H1 (cell line): Measurements from ENCODE around the gene TEX36. TPM values are rescaled to one million over a fixed set of nuclear protein-coding genes. Genes with fewer than 3 reads are reported as not detected.

Source experiments
- CEBPB ChIP-seq: IDR thresholded peaks from 2 replicates; pipeline ENCODE4 v1.6.1; 2012; ENCODE audit warnings: low read depth, low read length
- CHD7 ChIP-seq: fragments of 300-600 bp; sonication (generic); IDR thresholded peaks from 2 replicates; pipeline ENCODE4 v1.7.1; 2012; ENCODE audit warnings: low read length, moderate library complexity, mild to moderate bottlenecking, inconsistent platforms; ENCODE audit not compliant: insufficient replicate concordance
- CREB1 ChIP-seq: IDR thresholded peaks from 2 replicates; pipeline ENCODE4 v1.6.1; 2012; ENCODE audit warnings: inconsistent platforms
- CTBP2 ChIP-seq: IDR thresholded peaks from 2 replicates; pipeline ENCODE4 v1.7.0; 2011; ENCODE audit warnings: borderline replicate concordance, mild to moderate bottlenecking, moderate library complexity, mixed read lengths, low read length; ENCODE audit not compliant: insufficient read depth, insufficient read length
- HDAC6 ChIP-seq: IDR thresholded peaks from one replicate; pipeline ENCODE4 v1.7.1; 2012; ENCODE audit warnings: low read depth, mild to moderate bottlenecking, inconsistent platforms, low read length, moderate library complexity
- SAP30 ChIP-seq: fragments of 300-600 bp; sonication (generic); IDR thresholded peaks from 2 replicates; pipeline ENCODE4 v1.7.1; 2012; ENCODE audit warnings: low read length, moderate library complexity, mild to moderate bottlenecking, inconsistent platforms; ENCODE audit not compliant: insufficient read depth, insufficient replicate concordance
- TCF12 ChIP-seq: IDR thresholded peaks from 2 replicates; pipeline ENCODE4 v1.6.1; 2011; ENCODE audit warnings: low read depth, mild to moderate bottlenecking, low read length
- polyA plus RNA-seq, 7 experiments: library from polyadenylated mRNA; depleted of rRNA in 3 of 7; stranded (reverse) in 5 of 7; unstranded in 2 of 7; fragments of >200 nt in 5 of 7; fragments of 200-250 nt in 2 of 7; gene quantifications; 1 replicate in 5 of 7; 2 replicates in 1 of 7; 4 replicates in 1 of 7; pipeline versions ENCODE4 v1.2.1 to v1.2.3, GENCODE V29; 2011 to 2013; ENCODE audit warnings: missing spikeins in 2 of 7, mixed read lengths in 2 of 7
- total RNA-seq: library from RNA; stranded (reverse); fragmentation: NEBNext Ultra II Directional; extraction: Animal tissue kit (Norgen Biotek cat#: 25700); gene quantifications from 2 replicates; pipeline ENCODE4 v1.2.1, GENCODE V29; 2021

Gene TEX36
- total and polyA plus RNA-seq, 2 of the 8 experiments (the other 6 are each of a cell fraction or from before 2014, with no cell fraction given): not detected

- TF ChIP-seq CHD7 (no peak), CREB1 (no peak), CTBP2 (no peak), TCF12 (no peak), SAP30 (no peak), CEBPB (no peak), HDAC6 (no peak)
Observed at GRCh38 chr10:125659071-125659470, 23.9 kb downstream of the TEX36 start (continued).
